Activated CD4-positive, alpha-beta T cell treated with anti-CD3 and anti-CD28 coated beads for 36 hours (primary cell): ENCODE results near the gene DBNL. TPM values are rescaled to one million over a fixed set of nuclear protein-coding genes. Genes with fewer than 3 reads are reported as not detected.
A peak's percentile ranks its signal among the peaks of the same experiment; 100 is the strongest.

Experiments
- ATAC-seq: fragments of 200-7000 bp; cut with Tn5 transposase; one replicate; pipeline ENCODE4 v1.10.0; 2021; ENCODE audit warnings: mild to moderate bottlenecking, moderate library complexity
- CTCF ChIA-PET: fragments of 350-600 bp; sonication (Branson Sonifier 250); formaldehyde crosslinking; loops from one replicate; lab custom pipeline; 2021; ENCODE audit warnings: antibody characterized with exemption; lab: Charles Lee
- POLR2A ChIA-PET: fragments of 350-600 bp; sonication (Branson Sonifier 250); formaldehyde crosslinking; loops from one replicate; lab custom pipeline; 2021; ENCODE audit warnings: antibody characterized with exemption, inconsistent platforms; lab: Charles Lee
- DNase-seq: peaks from one replicate; pipeline ENCODE4 v3.0.0-alpha.2; 2020
- H3K27ac Mint-ChIP-seq: one replicate; pipeline ENCODE4 v1.8.0; 2021; ENCODE audit warnings: mixed read lengths
- H3K27me3 Mint-ChIP-seq: one replicate; pipeline ENCODE4 v1.8.0; 2021; ENCODE audit warnings: mixed read lengths
- H3K36me3 Mint-ChIP-seq: one replicate; pipeline ENCODE4 v1.8.0; 2021; ENCODE audit warnings: low read depth, mixed read lengths
- H3K4me1 Mint-ChIP-seq: one replicate; pipeline ENCODE4 v1.8.0; 2021; ENCODE audit warnings: mixed read lengths
- H3K4me3 Mint-ChIP-seq: one replicate; pipeline ENCODE4 v1.8.0; 2021; ENCODE audit warnings: mild to moderate bottlenecking, moderate library complexity, mixed read lengths
- H3K9me3 Mint-ChIP-seq: one replicate; pipeline ENCODE4 v1.8.0; 2021; ENCODE audit warnings: low read depth, mixed read lengths
- intact Hi-C, 2 experiments: fragments of 100-400 bp; cut with DNase I in 1 of 2; cut with micrococcal nuclease in 1 of 2; formaldehyde crosslinking; loops; one replicate each; pipeline versions ENCODE4 v1.14.2 to v1.15.1; 2022 to 2024; cut with DNase I, micrococcal nuclease
- total RNA-seq, 2 experiments: library from RNA; stranded (reverse); gene quantifications; one replicate each; pipeline ENCODE4 v1.2.3, GENCODE V29; 2021

The DBNL gene
- total RNA-seq, 2 experiments from 2014 or later: 106 to 117 TPM

GRCh38 chr7:44045226-44046014 lies 918 bp downstream of the DBNL start:
- no peaks in the 10 kb centered on the region for H3K27me3 Mint-ChIP-seq
- H3K36me3 Mint-ChIP-seq: peaks cover 42% of the 10 kb centered on the region
- CTCF ChIA-PET: interaction anchor here (0.8 kb wide), 1 partner anchor 50 kb away, joined by 3 read pairs; no protein-coding TSS in a partner anchor
- DNase-seq (no peak), ATAC-seq (no peak)
- intact Hi-C loops: loop anchor here (2.0 to 10.0 kb wide), 4 partner anchors 37 to 801 kb away; partner anchors contain the start of genes NUDCD3 (in 1 of the 2), POLD2 (in 1 of the 2) and POLM (in 1 of the 2)
- peak overlapping the region; percentile 92 for H3K27ac Mint-ChIP-seq
- H3K4me1 Mint-ChIP-seq: peaks cover 61% of the 10 kb centered on the region
- no peaks in the 10 kb centered on the region for H3K9me3 Mint-ChIP-seq
- POLR2A ChIA-PET: no interaction called here
- H3K4me3 Mint-ChIP-seq: peak overlapping the region; percentile 88

GRCh38 chr7:44046321-44047061 lies 2.0 kb downstream of the DBNL start:
- ATAC-seq: peak; percentile 64
- Mint-ChIP-seq H3K36me3 (peaks cover 46% of the 10 kb centered on the region), H3K4me3 (peak overlapping the region; percentile 88), H3K27me3 (no peaks in the 10 kb centered on the region), H3K27ac (peak overlapping the region; percentile 92), H3K9me3 (no peaks in the 10 kb centered on the region), H3K4me1 (peaks cover 66% of the 10 kb centered on the region)
- ChIA-PET CTCF (interaction anchor here (0.8 to 1.1 kb wide), 2 partner anchors 27 to 35 kb away, joined by 3 read pairs; no protein-coding TSS in a partner anchor), POLR2A (interaction anchor here (1.1 kb wide), 1 partner anchor 27 kb away, joined by 3 read pairs; no protein-coding TSS in a partner anchor)
- peak; percentile 64 for DNase-seq
- intact Hi-C loops: loop anchor here (2.0 to 10.0 kb wide), 2 partner anchors 76 to 448 kb away; partner anchors contain the start of genes NUDCD3 (in 1 of the 2) and POLD2 (in 1 of the 2)

GRCh38 chr7:44048031-44048795 lies 3.7 kb downstream of the DBNL start:
- DNase-seq (peak; percentile 2), ATAC-seq (no peak)
- peak overlapping the region; percentile 88 for H3K27ac Mint-ChIP-seq
- ChIA-PET POLR2A (interaction anchor here (0.6 kb wide), 1 partner anchor 757 kb away, joined by 4 read pairs; no protein-coding TSS in a partner anchor), CTCF (interaction anchor here (0.6 kb wide), 1 partner anchor 100 kb away, joined by 3 read pairs; no protein-coding TSS in a partner anchor)
- no peaks in the 10 kb centered on the region for H3K27me3 Mint-ChIP-seq
- peaks cover 70% of the 10 kb centered on the region for H3K4me1 Mint-ChIP-seq
- H3K36me3 Mint-ChIP-seq: peaks cover 59% of the 10 kb centered on the region
- H3K4me3 Mint-ChIP-seq: no peak overlapping the region
- no peaks in the 10 kb centered on the region for H3K9me3 Mint-ChIP-seq
- intact Hi-C loops: loop anchor here in 1 of 2 experiments (10.0 kb wide), 1 partner anchor 447 kb away; the partner anchor contains the start of gene NUDCD3

GRCh38 chr7:44050121-44050914 lies 5.8 kb downstream of the DBNL start:
- no peaks in the 10 kb centered on the region for H3K9me3 Mint-ChIP-seq
- ChIA-PET CTCF (no interaction called here), POLR2A (no interaction called here)
- no peaks in the 10 kb centered on the region for H3K27me3 Mint-ChIP-seq
- DNase-seq: peak; percentile 3
- no peak for ATAC-seq
- peaks cover 65% of the 10 kb centered on the region for H3K36me3 Mint-ChIP-seq
- peak overlapping the region; percentile 51 for H3K27ac Mint-ChIP-seq
- H3K4me1 Mint-ChIP-seq: peaks cover 66% of the 10 kb centered on the region
- H3K4me3 Mint-ChIP-seq: no peak overlapping the region
- intact Hi-C loops: no loop called here

- Mint-ChIP-seq H3K36me3 (peaks cover 64% of the 10 kb centered on the region), H3K9me3 (no peaks in the 10 kb centered on the region), H3K4me1 (peaks cover 60% of the 10 kb centered on the region), H3K27me3 (no peaks in the 10 kb centered on the region), H3K27ac (peak overlapping the region; percentile 51), H3K4me3 (no peak overlapping the region)
- ChIA-PET CTCF (no interaction called here), POLR2A (no interaction called here)
- ATAC-seq (no peak), DNase-seq (peak; percentile 3)
- intact Hi-C loops: no loop called here
Measured at GRCh38 chr7:44050915-44051560, 6.5 kb downstream of the DBNL start.

GRCh38 chr7:44051611-44052220 lies 7.2 kb downstream of the DBNL start:
- DNase-seq (peak; percentile 2), ATAC-seq (peak; percentile 50)
- ChIA-PET POLR2A (no interaction called here), CTCF (no interaction called here)
- intact Hi-C loops: no loop called here
- Mint-ChIP-seq H3K4me1 (peaks cover 54% of the 10 kb centered on the region), H3K27ac (peak overlapping the region; percentile 47), H3K36me3 (peaks cover 63% of the 10 kb centered on the region), H3K9me3 (no peaks in the 10 kb centered on the region), H3K27me3 (no peaks in the 10 kb centered on the region), H3K4me3 (no peak overlapping the region)

GRCh38 chr7:44052771-44053365 lies 8.4 kb downstream of the DBNL start:
- Mint-ChIP-seq H3K27me3 (no peaks in the 10 kb centered on the region), H3K4me1 (peaks cover 44% of the 10 kb centered on the region), H3K27ac (no peak overlapping the region), H3K9me3 (no peaks in the 10 kb centered on the region), H3K4me3 (no peak overlapping the region), H3K36me3 (peaks cover 58% of the 10 kb centered on the region)
- POLR2A ChIA-PET: no interaction called here
- CTCF ChIA-PET: interaction anchor here (0.6 to 0.7 kb wide), 2 partner anchors 28 to 130 kb away, joined by 3 to 4 read pairs; no protein-coding TSS in a partner anchor
- DNase-seq (peak; percentile 3), ATAC-seq (peak; percentile 19)
- intact Hi-C loops: no loop called here

- POLR2A ChIA-PET: no interaction called here
- Mint-ChIP-seq H3K4me1 (peaks cover 11% of the 10 kb centered on the region), H3K27ac (no peak overlapping the region), H3K36me3 (peaks cover 58% of the 10 kb centered on the region), H3K4me3 (no peak overlapping the region), H3K9me3 (no peaks in the 10 kb centered on the region), H3K27me3 (no peaks in the 10 kb centered on the region)
- ATAC-seq: no peak
- intact Hi-C loops: no loop called here
- CTCF ChIA-PET: no interaction called here
- DNase-seq: no peak
Measured at GRCh38 chr7:44056681-44057080, 12.2 kb downstream of the DBNL start.

- H3K4me3 Mint-ChIP-seq: no peak overlapping the region
Measured at GRCh38 chr7:44057181-44057848, 12.8 kb downstream of the DBNL start.

More at GRCh38 chr7:44057181-44057848, 12.8 kb downstream of the DBNL start:
- POLR2A ChIA-PET: no interaction called here
- Mint-ChIP-seq H3K27me3 (no peaks in the 10 kb centered on the region), H3K4me1 (peaks cover 7% of the 10 kb centered on the region), H3K27ac (peak overlapping the region; percentile 13), H3K36me3 (peaks cover 55% of the 10 kb centered on the region), H3K9me3 (no peaks in the 10 kb centered on the region)
- intact Hi-C loops: no loop called here
- DNase-seq: peak; percentile 2
- CTCF ChIA-PET: interaction anchor here (0.6 kb wide), 1 partner anchor 155 kb away, joined by 3 read pairs; no protein-coding TSS in a partner anchor
- ATAC-seq: no peak
